Measurements from ENCODE around the gene CLTCL1.
A peak's percentile ranks its signal among the peaks of the same experiment; 100 is the strongest.

The CLTCL1 gene

GRCh38 chr22:19275513-19275912 is 16.0 kb downstream of the CLTCL1 start:
- Histone ChIP-seq H3K27me3 (ENCODE audit: insufficient read depth, low read depth, severe bottlenecking) (no peaks in the 10 kb centered on the region), H3K4me3 (ENCODE audit: low read depth, low read length) (no peak overlapping the region), H3K27ac (no peak overlapping the region), H3K9me3 (ENCODE audit: severe bottlenecking) (no peaks in the 10 kb centered on the region), H3K36me3 (no peaks in the 10 kb centered on the region)
- no peak for TF ChIP-seq CTCF (IDR thresholded peaks at IDR 0.05; ENCODE audit: low read depth, low read length)
- DNase-seq = no peak

- TF ChIP-seq CTCF (IDR thresholded peaks at IDR 0.05; ENCODE audit: low read depth, low read length) = no peak
- no peak overlapping the region for H3K4me3 ChIP-seq (ENCODE audit: low read depth, low read length)
- no peaks in the 10 kb centered on the region for H3K27me3 ChIP-seq (ENCODE audit: insufficient read depth, low read depth, severe bottlenecking)
- no peak for DNase-seq
- H3K9me3 ChIP-seq (ENCODE audit: severe bottlenecking) = no peaks in the 10 kb centered on the region
- no peaks in the 10 kb centered on the region for H3K36me3 ChIP-seq
- no peak overlapping the region for H3K27ac ChIP-seq
Measured at GRCh38 chr22:19275104-19275503, 16.4 kb downstream of the CLTCL1 start.

- Histone ChIP-seq H3K27me3 (ENCODE audit: insufficient read depth, low read depth, severe bottlenecking) (no peaks in the 10 kb centered on the region), H3K27ac (no peak overlapping the region), H3K9me3 (ENCODE audit: severe bottlenecking) (no peaks in the 10 kb centered on the region), H3K4me3 (ENCODE audit: low read depth, low read length) (no peak overlapping the region), H3K36me3 (no peaks in the 10 kb centered on the region)
- no peak for TF ChIP-seq CTCF (IDR thresholded peaks at IDR 0.05; ENCODE audit: low read depth, low read length)
- no peak for DNase-seq
Measured at GRCh38 chr22:19271856-19272535, 19.5 kb downstream of the CLTCL1 start.

- Histone ChIP-seq H3K4me3 (ENCODE audit: low read depth, low read length) (no peak overlapping the region), H3K27ac (no peak overlapping the region), H3K36me3 (no peaks in the 10 kb centered on the region), H3K27me3 (ENCODE audit: insufficient read depth, low read depth, severe bottlenecking) (no peaks in the 10 kb centered on the region), H3K9me3 (ENCODE audit: severe bottlenecking) (peaks cover 4% of the 10 kb centered on the region)
- DNase-seq = no peak
- no peak for TF ChIP-seq CTCF (IDR thresholded peaks at IDR 0.05; ENCODE audit: low read depth, low read length)
Measured at GRCh38 chr22:19271273-19271855, 20.2 kb downstream of the CLTCL1 start.

GRCh38 chr22:19270873-19271272 is 20.6 kb downstream of the CLTCL1 start:
- Histone ChIP-seq H3K4me3 (ENCODE audit: low read depth, low read length) (no peak overlapping the region), H3K27ac (no peak overlapping the region), H3K36me3 (no peaks in the 10 kb centered on the region), H3K27me3 (ENCODE audit: insufficient read depth, low read depth, severe bottlenecking) (no peaks in the 10 kb centered on the region), H3K9me3 (ENCODE audit: severe bottlenecking) (peaks cover 8% of the 10 kb centered on the region)
- TF ChIP-seq CTCF (IDR thresholded peaks at IDR 0.05; ENCODE audit: low read depth, low read length) = 0 out of 2 replicates have a peak, but pooled peaks have one; percentile 1
- DNase-seq = no peak

Data from WERI-Rb-1 (cell line).